Measurements from ENCODE around the gene DSN1.
A peak's percentile ranks its signal among the peaks of the same experiment; 100 is the strongest.

The DSN1 gene, protein sequence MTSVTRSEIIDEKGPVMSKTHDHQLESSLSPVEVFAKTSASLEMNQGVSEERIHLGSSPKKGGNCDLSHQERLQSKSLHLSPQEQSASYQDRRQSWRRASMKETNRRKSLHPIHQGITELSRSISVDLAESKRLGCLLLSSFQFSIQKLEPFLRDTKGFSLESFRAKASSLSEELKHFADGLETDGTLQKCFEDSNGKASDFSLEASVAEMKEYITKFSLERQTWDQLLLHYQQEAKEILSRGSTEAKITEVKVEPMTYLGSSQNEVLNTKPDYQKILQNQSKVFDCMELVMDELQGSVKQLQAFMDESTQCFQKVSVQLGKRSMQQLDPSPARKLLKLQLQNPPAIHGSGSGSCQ

DNA sequence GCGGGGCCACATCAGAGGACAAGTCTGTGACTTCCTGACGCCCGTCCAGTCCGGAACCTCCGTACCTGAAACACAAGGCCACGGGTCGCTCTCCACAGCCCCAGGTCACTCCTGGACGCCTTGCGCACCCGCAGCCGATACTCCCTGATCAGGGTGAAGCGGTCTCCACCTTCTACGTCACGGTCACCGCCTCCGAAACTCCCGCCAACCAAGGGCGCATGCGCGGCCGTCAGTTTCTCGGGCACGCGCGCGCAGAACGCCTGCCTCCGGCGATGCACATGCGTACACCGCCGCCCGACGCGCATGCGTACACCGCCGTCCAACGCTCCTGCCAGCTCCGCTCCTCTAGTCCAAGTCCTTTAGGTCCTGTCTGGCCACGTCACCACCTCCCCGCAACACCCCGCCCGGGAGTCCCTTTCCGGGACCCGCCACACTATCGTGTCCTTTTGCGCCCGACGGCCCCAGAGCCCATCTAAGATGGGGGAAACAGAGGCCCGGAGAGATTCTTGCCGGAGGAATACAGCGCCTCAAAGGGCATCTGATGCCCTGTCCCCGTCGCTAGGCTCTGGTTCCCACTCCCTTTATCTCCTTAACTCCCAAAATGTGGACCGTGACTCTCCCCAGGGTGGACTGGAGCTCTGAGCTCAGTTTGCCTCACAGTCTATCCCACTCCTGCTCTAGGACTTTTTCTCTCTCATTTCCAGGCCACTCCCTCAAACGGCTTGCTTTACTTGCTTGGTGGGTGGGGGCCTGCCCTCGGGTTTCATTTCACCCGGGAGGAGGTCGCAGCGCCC, at the start of gene DSN1:
Gene DSN1, minus strand, starts transcription at position 167 of the 794 bp plus-strand sequence. CDS start 2,305 bp downstream, outside the sequence.
- H3K4me3 ChIP-seq (ENCODE audit: low read length in 2 of 2), result peak within 1 kb of the TSS; percentile 75 to 89
- no peaks in the 10 kb centered on the region for H3K27me3 ChIP-seq (ENCODE audit: control insufficient read depth in 2 of 2, insufficient read depth in 2 of 2, low read length in 2 of 2)
- H3K9me3 ChIP-seq (ENCODE audit: control insufficient read depth in 2 of 2, low read length in 2 of 2), result no peaks in the 10 kb centered on the region
- H3K36me3 ChIP-seq (ENCODE audit: control insufficient read depth in 2 of 2, insufficient read depth in 2 of 2, low read length in 2 of 2), result peaks cover 0 to 2% of the 10 kb centered on the region in 2 donors
- H3K9ac ChIP-seq (ENCODE audit: low read depth in 1 of 2, low read length in 2 of 2), result peak within 1 kb of the TSS; percentile 93 to 98
- peak within 1 kb of the TSS; percentile 89 to 99 for H3K27ac ChIP-seq (ENCODE audit: low read depth in 2 of 2, low read length in 2 of 2)
- peaks cover 7 to 13% of the 10 kb centered on the region in 2 donors for H3K4me1 ChIP-seq (ENCODE audit: control insufficient read depth in 2 of 2, insufficient read depth in 2 of 2, low read length in 2 of 2)

GRCh38 chr20:36823121-36823520, 49.6 kb upstream of the DSN1 start:
- no peak overlapping the region for H3K9ac ChIP-seq (ENCODE audit: low read depth in 1 of 2, low read length in 2 of 2)
- no peaks in the 10 kb centered on the region for H3K9me3 ChIP-seq (ENCODE audit: control insufficient read depth in 2 of 2, low read length in 2 of 2)
- H3K4me1 ChIP-seq (ENCODE audit: control insufficient read depth in 2 of 2, insufficient read depth in 2 of 2, low read length in 2 of 2), result peaks cover 4 to 6% of the 10 kb centered on the region in 2 donors
- no peak overlapping the region for H3K4me3 ChIP-seq (ENCODE audit: low read length in 2 of 2)
- H3K27ac ChIP-seq (ENCODE audit: low read depth in 2 of 2, low read length in 2 of 2), result no peak overlapping the region
- no peaks in the 10 kb centered on the region for H3K27me3 ChIP-seq (ENCODE audit: control insufficient read depth in 2 of 2, insufficient read depth in 2 of 2, low read length in 2 of 2)
- H3K36me3 ChIP-seq (ENCODE audit: control insufficient read depth in 2 of 2, insufficient read depth in 2 of 2, low read length in 2 of 2), result peaks cover 6 to 7% of the 10 kb centered on the region in 2 donors

- no peak overlapping the region for H3K9ac ChIP-seq (ENCODE audit: low read depth in 1 of 2, low read length in 2 of 2)
- peaks cover 0 to 3% of the 10 kb centered on the region in 2 donors for H3K4me1 ChIP-seq (ENCODE audit: control insufficient read depth in 2 of 2, insufficient read depth in 2 of 2, low read length in 2 of 2)
- no peaks in the 10 kb centered on the region for H3K27me3 ChIP-seq (ENCODE audit: control insufficient read depth in 2 of 2, insufficient read depth in 2 of 2, low read length in 2 of 2)
- H3K36me3 ChIP-seq (ENCODE audit: control insufficient read depth in 2 of 2, insufficient read depth in 2 of 2, low read length in 2 of 2), result no peaks in the 10 kb centered on the region
- no peak overlapping the region for H3K27ac ChIP-seq (ENCODE audit: low read depth in 2 of 2, low read length in 2 of 2)
- H3K4me3 ChIP-seq (ENCODE audit: low read length in 2 of 2), result no peak overlapping the region
- no peaks in the 10 kb centered on the region for H3K9me3 ChIP-seq (ENCODE audit: control insufficient read depth in 2 of 2, low read length in 2 of 2)
These were observed 48.4 kb upstream of the DSN1 start for GRCh38 chr20:36821964-36822437.

- Histone ChIP-seq H3K9ac (ENCODE audit: low read depth in 1 of 2, low read length in 2 of 2) (no peak overlapping the region), H3K36me3 (ENCODE audit: control insufficient read depth in 2 of 2, insufficient read depth in 2 of 2, low read length in 2 of 2) (peaks cover 4% of the 10 kb centered on the region in 2 donors), H3K27ac (ENCODE audit: low read depth in 2 of 2, low read length in 2 of 2) (no peak overlapping the region), H3K4me1 (ENCODE audit: control insufficient read depth in 2 of 2, insufficient read depth in 2 of 2, low read length in 2 of 2) (peaks cover 0 to 3% of the 10 kb centered on the region in 2 donors), H3K9me3 (ENCODE audit: control insufficient read depth in 2 of 2, low read length in 2 of 2) (no peaks in the 10 kb centered on the region), H3K4me3 (ENCODE audit: low read length in 2 of 2) (no peak overlapping the region), H3K27me3 (ENCODE audit: control insufficient read depth in 2 of 2, insufficient read depth in 2 of 2, low read length in 2 of 2) (no peaks in the 10 kb centered on the region)
These were observed 47.4 kb upstream of the DSN1 start for GRCh38 chr20:36820928-36821327.

GRCh38 chr20:36820073-36820472, 46.5 kb upstream of the DSN1 start:
- Histone ChIP-seq H3K36me3 (ENCODE audit: control insufficient read depth in 2 of 2, insufficient read depth in 2 of 2, low read length in 2 of 2) (peaks cover 11 to 13% of the 10 kb centered on the region in 2 donors), H3K4me3 (ENCODE audit: low read length in 2 of 2) (no peak overlapping the region), H3K9ac (ENCODE audit: low read depth in 1 of 2, low read length in 2 of 2) (no peak overlapping the region), H3K27me3 (ENCODE audit: control insufficient read depth in 2 of 2, insufficient read depth in 2 of 2, low read length in 2 of 2) (no peaks in the 10 kb centered on the region), H3K9me3 (ENCODE audit: control insufficient read depth in 2 of 2, low read length in 2 of 2) (no peaks in the 10 kb centered on the region), H3K27ac (ENCODE audit: low read depth in 2 of 2, low read length in 2 of 2) (no peak overlapping the region), H3K4me1 (ENCODE audit: control insufficient read depth in 2 of 2, insufficient read depth in 2 of 2, low read length in 2 of 2) (peaks cover 0 to under 1% of the 10 kb centered on the region in 2 donors)

DNA sequence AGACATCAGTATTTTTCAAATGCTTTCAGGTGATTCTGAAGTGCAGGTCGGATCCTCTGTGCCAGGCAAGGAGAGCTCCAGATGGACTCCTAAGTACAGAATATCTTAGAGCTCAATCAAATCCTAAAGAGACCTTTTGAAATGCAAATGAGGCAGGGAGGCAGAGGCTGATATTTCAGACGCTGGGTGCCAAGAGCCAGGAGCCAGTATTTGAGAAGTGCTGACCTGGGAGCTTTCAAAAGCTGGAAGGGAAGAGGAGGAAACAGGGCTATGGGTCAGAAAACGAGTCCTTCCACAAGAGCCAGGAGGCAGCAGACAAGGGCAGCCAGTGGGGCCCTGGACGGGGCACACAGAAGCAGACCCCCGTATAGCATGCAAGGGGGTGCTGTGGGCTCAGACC, 46.1 kb upstream of the DSN1 start:
- Histone ChIP-seq H3K9ac (ENCODE audit: low read depth in 1 of 2, low read length in 2 of 2) (no peak overlapping the region), H3K4me3 (ENCODE audit: low read length in 2 of 2) (no peak overlapping the region), H3K36me3 (ENCODE audit: control insufficient read depth in 2 of 2, insufficient read depth in 2 of 2, low read length in 2 of 2) (peaks cover 14 to 15% of the 10 kb centered on the region in 2 donors), H3K27me3 (ENCODE audit: control insufficient read depth in 2 of 2, insufficient read depth in 2 of 2, low read length in 2 of 2) (no peaks in the 10 kb centered on the region), H3K9me3 (ENCODE audit: control insufficient read depth in 2 of 2, low read length in 2 of 2) (no peaks in the 10 kb centered on the region), H3K27ac (ENCODE audit: low read depth in 2 of 2, low read length in 2 of 2) (no peak overlapping the region), H3K4me1 (ENCODE audit: control insufficient read depth in 2 of 2, insufficient read depth in 2 of 2, low read length in 2 of 2) (no peaks in the 10 kb centered on the region)

GRCh38 chr20:36818861-36819260, 45.3 kb upstream of the DSN1 start:
- no peak overlapping the region for H3K9ac ChIP-seq (ENCODE audit: low read depth in 1 of 2, low read length in 2 of 2)
- no peaks in the 10 kb centered on the region for H3K9me3 ChIP-seq (ENCODE audit: control insufficient read depth in 2 of 2, low read length in 2 of 2)
- H3K4me3 ChIP-seq (ENCODE audit: low read length in 2 of 2), result no peak overlapping the region
- H3K27ac ChIP-seq (ENCODE audit: low read depth in 2 of 2, low read length in 2 of 2), result no peak overlapping the region
- peaks cover 0 to 2% of the 10 kb centered on the region in 2 donors for H3K4me1 ChIP-seq (ENCODE audit: control insufficient read depth in 2 of 2, insufficient read depth in 2 of 2, low read length in 2 of 2)
- H3K36me3 ChIP-seq (ENCODE audit: control insufficient read depth in 2 of 2, insufficient read depth in 2 of 2, low read length in 2 of 2), result peaks cover 14 to 15% of the 10 kb centered on the region in 2 donors
- H3K27me3 ChIP-seq (ENCODE audit: control insufficient read depth in 2 of 2, insufficient read depth in 2 of 2, low read length in 2 of 2), result no peaks in the 10 kb centered on the region

- Histone ChIP-seq H3K9me3 (ENCODE audit: control insufficient read depth in 2 of 2, low read length in 2 of 2) (no peaks in the 10 kb centered on the region), H3K27ac (ENCODE audit: low read depth in 2 of 2, low read length in 2 of 2) (no peak overlapping the region), H3K9ac (ENCODE audit: low read depth in 1 of 2, low read length in 2 of 2) (no peak overlapping the region), H3K4me3 (ENCODE audit: low read length in 2 of 2) (no peak overlapping the region), H3K27me3 (ENCODE audit: control insufficient read depth in 2 of 2, insufficient read depth in 2 of 2, low read length in 2 of 2) (no peaks in the 10 kb centered on the region), H3K36me3 (ENCODE audit: control insufficient read depth in 2 of 2, insufficient read depth in 2 of 2, low read length in 2 of 2) (peaks cover 14 to 15% of the 10 kb centered on the region in 2 donors), H3K4me1 (ENCODE audit: control insufficient read depth in 2 of 2, insufficient read depth in 2 of 2, low read length in 2 of 2) (peaks cover 0 to 4% of the 10 kb centered on the region in 2 donors)
These were observed 44.6 kb upstream of the DSN1 start for GRCh38 chr20:36818185-36818584.

DNA sequence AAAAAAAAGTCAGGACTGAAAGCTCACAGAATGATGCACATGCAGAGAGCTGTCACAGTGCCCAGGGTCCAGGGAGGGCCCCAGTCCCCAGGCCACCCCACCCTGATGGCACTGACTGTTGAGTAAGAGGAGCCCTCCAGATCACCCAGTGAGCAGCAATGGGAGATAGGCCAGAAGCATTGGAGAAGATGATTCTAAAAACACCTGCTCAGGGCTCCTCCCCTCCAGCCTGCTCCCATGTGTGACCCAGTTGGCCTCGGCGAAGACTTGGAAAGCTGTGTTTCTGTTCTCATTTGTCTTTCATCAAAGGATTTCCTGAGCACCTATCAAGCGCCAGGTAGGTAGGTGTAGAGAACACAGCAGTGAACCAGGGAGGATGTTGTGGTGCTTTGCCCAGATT, 43.9 kb upstream of the DSN1 start:
- Histone ChIP-seq H3K9me3 (ENCODE audit: control insufficient read depth in 2 of 2, low read length in 2 of 2) (no peaks in the 10 kb centered on the region), H3K4me1 (ENCODE audit: control insufficient read depth in 2 of 2, insufficient read depth in 2 of 2, low read length in 2 of 2) (peaks cover 4% of the 10 kb centered on the region in 2 donors), H3K27ac (ENCODE audit: low read depth in 2 of 2, low read length in 2 of 2) (no peak overlapping the region), H3K36me3 (ENCODE audit: control insufficient read depth in 2 of 2, insufficient read depth in 2 of 2, low read length in 2 of 2) (peaks cover 14 to 15% of the 10 kb centered on the region in 2 donors), H3K9ac (ENCODE audit: low read depth in 1 of 2, low read length in 2 of 2) (no peak overlapping the region), H3K27me3 (ENCODE audit: control insufficient read depth in 2 of 2, insufficient read depth in 2 of 2, low read length in 2 of 2) (no peaks in the 10 kb centered on the region), H3K4me3 (ENCODE audit: low read length in 2 of 2) (no peak overlapping the region)

Data from mucosa of rectum (tissue), 2 donors.